ENCODE results near the gene CCDC102A. TPM values are rescaled to one million over a fixed set of nuclear protein-coding genes. Genes with fewer than 3 reads are reported as not detected.

Gene CCDC102A
- total RNA-seq, 1 donor from 2014 or later, result 6.4 TPM

GRCh38 chr16:57478396-57479204, 57.8 kb downstream of the CCDC102A start:
- H3K36me3 Mint-ChIP-seq (ENCODE audit: low read depth), result no peaks in the 10 kb centered on the region
- TF ChIP-seq, protein P1, sequence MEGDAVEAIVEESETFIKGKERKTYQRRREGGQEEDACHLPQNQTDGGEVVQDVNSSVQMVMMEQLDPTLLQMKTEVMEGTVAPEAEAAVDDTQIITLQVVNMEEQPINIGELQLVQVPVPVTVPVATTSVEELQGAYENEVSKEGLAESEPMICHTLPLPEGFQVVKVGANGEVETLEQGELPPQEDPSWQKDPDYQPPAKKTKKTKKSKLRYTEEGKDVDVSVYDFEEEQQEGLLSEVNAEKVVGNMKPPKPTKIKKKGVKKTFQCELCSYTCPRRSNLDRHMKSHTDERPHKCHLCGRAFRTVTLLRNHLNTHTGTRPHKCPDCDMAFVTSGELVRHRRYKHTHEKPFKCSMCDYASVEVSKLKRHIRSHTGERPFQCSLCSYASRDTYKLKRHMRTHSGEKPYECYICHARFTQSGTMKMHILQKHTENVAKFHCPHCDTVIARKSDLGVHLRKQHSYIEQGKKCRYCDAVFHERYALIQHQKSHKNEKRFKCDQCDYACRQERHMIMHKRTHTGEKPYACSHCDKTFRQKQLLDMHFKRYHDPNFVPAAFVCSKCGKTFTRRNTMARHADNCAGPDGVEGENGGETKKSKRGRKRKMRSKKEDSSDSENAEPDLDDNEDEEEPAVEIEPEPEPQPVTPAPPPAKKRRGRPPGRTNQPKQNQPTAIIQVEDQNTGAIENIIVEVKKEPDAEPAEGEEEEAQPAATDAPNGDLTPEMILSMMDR (conservative IDR thresholded peaks at IDR 0.05), result no peak
- peaks cover 28% of the 10 kb centered on the region for H3K4me1 Mint-ChIP-seq
- H3K4me3 Mint-ChIP-seq, result peak overlapping the region; percentile 89
- no peak for DNase-seq (ENCODE audit: low read depth, low spot score)
- peaks cover 2% of the 10 kb centered on the region for H3K27me3 Mint-ChIP-seq (ENCODE audit: low read depth)
- H3K27ac Mint-ChIP-seq (ENCODE audit: unreplicated experiment), result peak overlapping the region; percentile 24
- no peaks in the 10 kb centered on the region for H3K9me3 Mint-ChIP-seq

DNA sequence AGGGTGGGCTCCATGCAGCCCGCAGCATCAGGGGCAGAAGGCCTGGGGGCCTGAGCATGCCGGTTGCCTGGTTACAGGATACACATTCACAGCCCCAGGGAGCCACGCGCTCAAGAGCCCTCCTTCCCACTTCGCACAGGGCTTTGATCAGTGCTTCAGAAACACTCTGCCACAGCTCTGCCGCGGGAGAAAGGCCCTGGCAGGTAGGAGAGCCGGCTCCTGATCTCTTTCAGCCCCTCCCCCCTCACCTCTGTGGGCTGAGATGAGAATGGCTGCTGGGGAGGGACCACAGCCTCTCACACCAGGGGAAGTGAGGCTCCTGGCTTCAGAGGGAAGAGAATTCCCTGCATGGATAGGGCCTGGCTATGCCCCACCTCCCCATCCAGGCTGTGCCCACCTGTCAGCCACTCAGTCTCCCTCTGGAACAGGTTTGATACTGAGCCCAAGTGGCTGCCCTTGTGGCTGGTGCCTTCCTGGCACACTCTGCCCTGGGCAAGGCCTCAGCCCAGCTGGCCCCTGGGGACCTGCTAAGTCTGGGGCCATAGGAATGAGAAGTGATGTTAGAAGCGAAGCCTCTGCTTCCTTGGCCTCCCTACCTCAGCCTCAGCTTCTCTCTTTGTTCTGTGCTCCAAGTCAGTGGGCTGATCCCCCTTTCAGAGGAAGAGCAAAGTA, 58.7 kb downstream of the CCDC102A start:
- no peaks in the 10 kb centered on the region for H3K36me3 Mint-ChIP-seq (ENCODE audit: low read depth)
- H3K9me3 Mint-ChIP-seq, result no peaks in the 10 kb centered on the region
- H3K27ac Mint-ChIP-seq (ENCODE audit: unreplicated experiment), result no peak overlapping the region
- H3K4me3 Mint-ChIP-seq, result peak overlapping the region; percentile 89
- DNase-seq (ENCODE audit: low read depth, low spot score), result no peak
- peaks cover 2% of the 10 kb centered on the region for H3K27me3 Mint-ChIP-seq (ENCODE audit: low read depth)
- H3K4me1 Mint-ChIP-seq, result peaks cover 28% of the 10 kb centered on the region
- TF ChIP-seq, protein P1 (conservative IDR thresholded peaks at IDR 0.05), result no peak

GRCh38 chr16:57476546-57477410, 59.6 kb downstream of the CCDC102A start:
- H3K36me3 Mint-ChIP-seq (ENCODE audit: low read depth), result no peaks in the 10 kb centered on the region
- peaks cover 2% of the 10 kb centered on the region for H3K27me3 Mint-ChIP-seq (ENCODE audit: low read depth)
- H3K9me3 Mint-ChIP-seq, result no peaks in the 10 kb centered on the region
- H3K27ac Mint-ChIP-seq (ENCODE audit: unreplicated experiment), result no peak overlapping the region
- peak overlapping the region; percentile 80 for H3K4me3 Mint-ChIP-seq
- DNase-seq (ENCODE audit: low read depth, low spot score), result no peak
- TF ChIP-seq, protein P1 (conservative IDR thresholded peaks at IDR 0.05), result no peak
- H3K4me1 Mint-ChIP-seq, result peaks cover 28% of the 10 kb centered on the region

GRCh38 chr16:57475711-57476339, 60.5 kb downstream of the CCDC102A start:
- Mint-ChIP-seq H3K27me3 (ENCODE audit: low read depth) (peaks cover 2% of the 10 kb centered on the region), H3K36me3 (ENCODE audit: low read depth) (no peaks in the 10 kb centered on the region), H3K4me1 (peaks cover 28% of the 10 kb centered on the region), H3K4me3 (peak overlapping the region; percentile 38), H3K9me3 (no peaks in the 10 kb centered on the region), H3K27ac (ENCODE audit: unreplicated experiment) (peak overlapping the region; percentile 43)
- TF ChIP-seq, protein P1 (conservative IDR thresholded peaks at IDR 0.05), result peak; percentile 75
- peak; percentile 73 for DNase-seq (ENCODE audit: low read depth, low spot score)
